A549 (cell line): ENCODE results near the gene CBX4. TPM values are rescaled to one million over a fixed set of nuclear protein-coding genes. Genes with fewer than 3 reads are reported as not detected.

ENCODE experiments used
- ATAC-seq, 2 experiments: fragments of 200-7000 bp in 1 of 2; fragments of >200 bp in 1 of 2; cut with Nextera tagmentation in 1 of 2; cut with Tn5 transposase in 1 of 2; 3 replicates each; pipeline versions ENCODE4 v1.8.0 to v1.9.1; 2018 to 2020; ENCODE audit warnings: mild to moderate bottlenecking in 1 of 2, moderate library complexity in 1 of 2
- CTCF ChIA-PET: fragments of 300-600 bp; sonication (Branson Sonifier 250); formaldehyde crosslinking; extraction: SDS; loops from one replicate; lab custom pipeline; 2021; ENCODE audit warnings: antibody characterized with exemption, inconsistent platforms; lab: Yijun Ruan, JAX
- POLR2A ChIA-PET: fragments of 350-600 bp; formaldehyde crosslinking; extraction: SDS; loops from one replicate; lab custom pipeline; 2021; ENCODE audit warnings: antibody characterized with exemption, inconsistent platforms; lab: Yijun Ruan, JAX
- DNase-seq, 2 experiments: peaks; one replicate each; pipeline versions ENCODE4 v3.0.0 to v3.0.0-alpha.2; 2011 to 2016; ENCODE audit warnings: low read depth in 1 of 2, low spot score in 1 of 2
- FAIRE-seq: peaks from 2 replicates; lab custom pipeline; 2011; peaks lifted over from hg19 to GRCh38; lab: Jason Lieb, UNC
- H3K27ac ChIP-seq, 2 experiments: fragments of >200 bp; sonication (Bioruptor Twin); formaldehyde crosslinking; 3 replicates each; pipeline ENCODE4 v1.5.1; 2016 to 2017
- H3K4me1 ChIP-seq: fragments of >200 bp; sonication (Bioruptor Twin); formaldehyde crosslinking; 3 replicates; pipeline ENCODE4 v1.6.1; 2016
- H3K4me2 ChIP-seq: fragments of >200 bp; sonication (Bioruptor Twin); formaldehyde crosslinking; 3 replicates; pipeline ENCODE4 v1.6.1; 2016
- H3K4me3 ChIP-seq: fragments of >200 bp; sonication (Bioruptor Twin); formaldehyde crosslinking; 3 replicates; pipeline ENCODE4 v1.5.1; 2016
- H3K9me3 ChIP-seq: fragments of >200 bp; sonication (Bioruptor Twin); formaldehyde crosslinking; 3 replicates; pipeline ENCODE4 v1.6.1; 2016
- BCL3 ChIP-seq: fragments of >200 bp; sonication (Bioruptor Twin); formaldehyde crosslinking; IDR thresholded peaks from 3 replicates; pipeline ENCODE4 v1.6.1; 2016
- CBX2 ChIP-seq: fragments of 200-600 bp; sonication (generic); IDR thresholded peaks from 2 replicates; pipeline ENCODE4 v1.6.1; 2016; ENCODE audit warnings: low read depth, mild to moderate bottlenecking, borderline replicate concordance
- CEBPB ChIP-seq, 2 experiments: fragments of >200 bp in 1 of 2; sonication (Bioruptor Twin) in 1 of 2; formaldehyde crosslinking in 1 of 2; IDR thresholded peaks; 2 replicates each; pipeline ENCODE4 v1.6.1; 2012 to 2016
- CTCF ChIP-seq: fragments of >200 bp; sonication (Bioruptor Twin); formaldehyde crosslinking; IDR thresholded peaks from 3 replicates; pipeline ENCODE4 v1.5.1; 2016
- E2F6 ChIP-seq: IDR thresholded peaks from 2 replicates; pipeline ENCODE4 v1.6.1; 2012; ENCODE audit warnings: low read depth, borderline replicate concordance
- EHF ChIP-seq: fragments of 250-450 bp; sonication (Bioruptor Pico); IDR thresholded peaks from 2 replicates; pipeline ENCODE4 v1.5.0; 2020; ENCODE audit warnings: mild to moderate bottlenecking
- FOXS1 ChIP-seq: fragments of 250-450 bp; sonication (Bioruptor Pico); IDR thresholded peaks from 2 replicates; pipeline ENCODE4 v1.5.0; 2020; ENCODE audit warnings: mild to moderate bottlenecking, moderate library complexity
- GATA3 ChIP-seq: IDR thresholded peaks from 2 replicates; pipeline ENCODE4 v1.6.1; 2012; ENCODE audit warnings: borderline replicate concordance
- HDAC2 ChIP-seq: fragments of 200-600 bp; sonication (generic); IDR thresholded peaks from 2 replicates; pipeline ENCODE4 v1.6.1; 2016
- HES2 ChIP-seq: fragments of >200 bp; sonication (Bioruptor Twin); formaldehyde crosslinking; IDR thresholded peaks from 2 replicates; pipeline ENCODE4 v1.6.1; 2016
- HEYL ChIP-seq: fragments of 250-450 bp; sonication (Bioruptor Pico); IDR thresholded peaks from 2 replicates; pipeline ENCODE4 v1.8.0; 2021; ENCODE audit warnings: mild to moderate bottlenecking, moderate library complexity
- HOXA7 ChIP-seq: fragments of 250-450 bp; sonication (Bioruptor Pico); IDR thresholded peaks from 2 replicates; pipeline ENCODE4 v1.5.0; 2020; ENCODE audit warnings: mild to moderate bottlenecking, moderate library complexity
- HOXB13 ChIP-seq: fragments of 250-450 bp; sonication (Bioruptor Pico); IDR thresholded peaks from 2 replicates; pipeline ENCODE4 v1.5.0; 2020; ENCODE audit warnings: low read depth, mild to moderate bottlenecking, moderate library complexity
- JUN ChIP-seq, 2 experiments: fragments of >200 bp; sonication (Bioruptor Twin); formaldehyde crosslinking; IDR thresholded peaks; 2 replicates in 1 of 2; 3 replicates in 1 of 2; pipeline ENCODE4 v1.6.1; 2016 to 2017
- MAFK ChIP-seq: fragments of 450-650 bp; IDR thresholded peaks from 2 replicates; pipeline ENCODE4 v1.6.1; 2014; ENCODE audit not compliant: partially characterized antibody
- MAX ChIP-seq: IDR thresholded peaks from 2 replicates; pipeline ENCODE4 v1.6.1; 2012
- MYC ChIP-seq: IDR thresholded peaks from 2 replicates; pipeline ENCODE4 v1.6.1; 2012; ENCODE audit warnings: mild to moderate bottlenecking, inconsistent platforms, low read length, improper control_type of control experiment, borderline replicate concordance
- PHF8 ChIP-seq: fragments of 200-600 bp; sonication (generic); IDR thresholded peaks from 2 replicates; pipeline ENCODE4 v1.6.1; 2016; ENCODE audit warnings: low read depth, mild to moderate bottlenecking, antibody characterized with exemption, moderate library complexity, borderline replicate concordance
- POLR2A ChIP-seq: IDR thresholded peaks from 2 replicates; pipeline ENCODE4 v1.6.1; 2012; ENCODE audit warnings: mild to moderate bottlenecking, low read length
- RAD21 ChIP-seq, 2 experiments: fragments of >200 bp in 1 of 2; sonication (Bioruptor Twin) in 1 of 2; formaldehyde crosslinking in 1 of 2; IDR thresholded peaks in 1 of 2; conservative IDR thresholded peaks in 1 of 2; 2 replicates in 1 of 2; 3 replicates in 1 of 2; pipeline ENCODE4 v1.6.1; 2012 to 2018; ENCODE audit warnings: inconsistent platforms in 1 of 2
- RFX5 ChIP-seq: fragments of 450-650 bp; IDR thresholded peaks from 2 replicates; pipeline ENCODE4 v1.7.1; 2014; ENCODE audit warnings: antibody characterized with exemption, mild to moderate bottlenecking, moderate library complexity
- ZC3H11A ChIP-seq: fragments of 450-650 bp; IDR thresholded peaks from 2 replicates; pipeline ENCODE4 v1.6.1; 2014; ENCODE audit warnings: antibody characterized with exemption, mild to moderate bottlenecking
- ZNF302 ChIP-seq: fragments of 250-450 bp; sonication (Bioruptor Pico); IDR thresholded peaks from 2 replicates; pipeline ENCODE4 v1.9.0; 2021; ENCODE audit warnings: inconsistent platforms, mild to moderate bottlenecking, moderate library complexity
- WGBS: methylation state at CpG from one replicate; pipeline ENCODE4 v1.1.6; 2017; ENCODE audit errors: missing lambda C conversion rate; 5-methylcytosine and 5-hydroxymethylcytosine counted together
- polyA plus RNA-seq, 4 experiments: library from polyadenylated mRNA; depleted of rRNA in 3 of 4; stranded (reverse); fragments of >200 nt; fragmentation: RNase III in 1 of 4; extraction: RNeasy Plus Mini Kit Qiagen cat#74134 plus additional on column Dnase treatment in 1 of 4; gene quantifications; 2 replicates in 3 of 4; 3 replicates in 1 of 4; pipeline ENCODE4 v1.2.3, GENCODE V29; 2011 to 2017

Gene CBX4
- polyA plus RNA-seq, 2 of the 4 experiments (the other 2 are of a cell fraction) = 31.0 to 34.1 TPM

GRCh38 chr17:79785900-79786810, 53.1 kb downstream of the CBX4 start:
- TF ChIP-seq CEBPB (IDR thresholded peaks at IDR 0.05) (no peak), POLR2A (no peak), HDAC2 (no peak)
- Histone ChIP-seq H3K27ac (no peak overlapping the region), H3K4me1 (peaks cover 7% of the 10 kb centered on the region; the same call in 2 of the 3 replicates), H3K4me2 (no peak overlapping the region), H3K4me3 (no peak overlapping the region), H3K9me3 (no peaks in the 10 kb centered on the region)
- DNase-seq (no peak), FAIRE-seq (no peak), ATAC-seq (no peak)
- POLR2A ChIA-PET = interaction anchor here (1.0 kb wide), 1 partner anchor 11 kb away, joined by 3 read pairs; the partner anchor contains the start of gene CBX8
- CTCF ChIA-PET = interaction anchor here (0.6 to 4.7 kb wide), 17 partner anchors 23 to 391 kb away, joined by 3 to 32 read pairs (median 5); partner anchors contain the start of gene CBX4
- WGBS = 93% methylated on average over 14 of the region's 15 CpGs

GRCh38 chr17:79785017-79785899, 54.0 kb downstream of the CBX4 start:
- Histone ChIP-seq H3K27ac (no peak overlapping the region), H3K4me1 (peaks cover 7% of the 10 kb centered on the region; the same call in 2 of the 3 replicates), H3K9me3 (no peaks in the 10 kb centered on the region), H3K4me2 (no peak overlapping the region), H3K4me3 (no peak overlapping the region)
- CTCF ChIA-PET = interaction anchor here (0.6 to 4.7 kb wide), 13 partner anchors 8 to 224 kb away, joined by 3 to 32 read pairs (median 6); partner anchors contain the start of gene CBX4
- FAIRE-seq = no peak
- DNase-seq = no peak
- WGBS = 95% methylated on average over 17 of the region's 17 CpGs
- POLR2A ChIA-PET = no interaction called here
- no peak for ATAC-seq
- TF ChIP-seq EHF (CRISPR knock-in tag) = no peak
- no peak for TF ChIP-seq PHF8
- no peak for TF ChIP-seq RAD21 (conservative IDR thresholded peaks at IDR 0.05 in 1 of 2, IDR thresholded peaks at IDR 0.05 in 1 of 2)
- no peak for TF ChIP-seq HES2
- TF ChIP-seq HOXA7 = no peak
- no peak for TF ChIP-seq CBX2
- no peak for TF ChIP-seq MYC
- no peak for TF ChIP-seq ZC3H11A
- no peak for TF ChIP-seq GATA3
- no peak for TF ChIP-seq FOXS1
- no peak for TF ChIP-seq CTCF
- TF ChIP-seq MAFK = no peak
- no peak for TF ChIP-seq HOXB13
- TF ChIP-seq E2F6 = no peak

GRCh38 chr17:79784353-79785016, 54.8 kb downstream of the CBX4 start:
- FAIRE-seq (no peak), DNase-seq (no peak), ATAC-seq (no peak)
- CTCF ChIA-PET = interaction anchor here (0.7 to 4.7 kb wide), 13 partner anchors 8 to 224 kb away, joined by 3 to 32 read pairs (median 5); partner anchors contain the start of gene CBX4
- H3K4me3 ChIP-seq = no peak overlapping the region
- H3K4me1 ChIP-seq = peaks cover under 1% of the 10 kb centered on the region; the same call in 2 of the 3 replicates
- no peak for TF ChIP-seq RFX5
- no peak for TF ChIP-seq MAX
- no peak for TF ChIP-seq HOXA7
- no peak for TF ChIP-seq JUN (IDR thresholded peaks at IDR 0.05)
- no peak for TF ChIP-seq ZC3H11A
- TF ChIP-seq BCL3 = no peak
- TF ChIP-seq ZNF302 (CRISPR knock-in tag) = no peak
- no peak for TF ChIP-seq PHF8
- TF ChIP-seq HEYL (CRISPR knock-in tag) = no peak
- TF ChIP-seq FOXS1 = no peak
- no peaks in the 10 kb centered on the region for H3K9me3 ChIP-seq
- 96% methylated on average over 23 of the region's 31 CpGs for WGBS
- POLR2A ChIA-PET = no interaction called here
- H3K4me2 ChIP-seq = no peak overlapping the region
- H3K27ac ChIP-seq = no peak overlapping the region
